HG02938 (cell line): Measurements from ENCODE around the gene MIOS.

Experiments
- ATAC-seq: cut with Tn5 transposase; IDR thresholded peaks from one replicate; pipeline ENCODE4 v1.9.1; 2021; ENCODE audit warnings: mild to moderate bottlenecking, moderate library complexity; ENCODE audit not compliant: unreplicated experiment

The MIOS gene

GRCh38 chr7:7566651-7567611, at the start of gene MIOS:
TSS of gene MIOS (plus strand) at chr7:7566884. CDS start at chr7:7572476, 5,592 bp downstream.
- peak; percentile 58 for ATAC-seq

GRCh38 chr7:7517754-7518153, 48.9 kb upstream of the MIOS start:
- no peak for ATAC-seq

- ATAC-seq, result no peak
Measured at GRCh38 chr7:7519056-7519455, 47.6 kb upstream of the MIOS start.

GRCh38 chr7:7519528-7519927, 47.2 kb upstream of the MIOS start:
- ATAC-seq, result no peak

GRCh38 chr7:7521259-7521658, 45.4 kb upstream of the MIOS start:
- ATAC-seq, result no peak

GRCh38 chr7:7522421-7522820, 44.3 kb upstream of the MIOS start:
- ATAC-seq, result no peak

GRCh38 chr7:7524121-7524520, 42.6 kb upstream of the MIOS start:
- no peak for ATAC-seq

- no peak for ATAC-seq
Measured at GRCh38 chr7:7526006-7526405, 40.7 kb upstream of the MIOS start.

- ATAC-seq, result no peak
Measured at GRCh38 chr7:7527047-7527446, 39.6 kb upstream of the MIOS start.

GRCh38 chr7:7529328-7529727, 37.4 kb upstream of the MIOS start:
- ATAC-seq, result no peak

GRCh38 chr7:7533831-7534430, 32.8 kb upstream of the MIOS start:
- no peak for ATAC-seq

GRCh38 chr7:7535691-7536090, 31.0 kb upstream of the MIOS start, which contains the start of gene COL28A1:
TSS of gene COL28A1 (minus strand) at chr7:7535873. CDS start at chr7:7532875, 2,998 bp downstream.
- no peak for ATAC-seq

GRCh38 chr7:7536396-7537019, 30.2 kb upstream of the MIOS start:
- ATAC-seq, result no peak

- ATAC-seq, result no peak
Measured at GRCh38 chr7:7537711-7538110, 29.0 kb upstream of the MIOS start.

GRCh38 chr7:7539152-7539551, 27.5 kb upstream of the MIOS start:
- no peak for ATAC-seq

- no peak for ATAC-seq
Measured at GRCh38 chr7:7539711-7540110, 27.0 kb upstream of the MIOS start.

- ATAC-seq, result no peak
Measured at GRCh38 chr7:7542251-7542835, 24.3 kb upstream of the MIOS start.

- no peak for ATAC-seq
Measured at GRCh38 chr7:7548407-7548806, 18.3 kb upstream of the MIOS start.

- no peak for ATAC-seq
Measured at GRCh38 chr7:7550663-7551062, 16.0 kb upstream of the MIOS start.

- no peak for ATAC-seq
Measured at GRCh38 chr7:7552199-7552598, 14.5 kb upstream of the MIOS start.

- ATAC-seq, result no peak
Measured at GRCh38 chr7:7553386-7553785, 13.3 kb upstream of the MIOS start.
